ENCODE measurements around the gene SPATA13.
A peak's percentile ranks its signal among the peaks of the same experiment; 100 is the strongest.

Gene SPATA13

GRCh38 chr13:24129914-24130774 is 30.4 kb upstream of the SPATA13 start:
- TF ChIP-seq CTCF (conservative IDR thresholded peaks at IDR 0.05; ENCODE audit: low read length): no peak
- no peak overlapping the region for H3K4me3 ChIP-seq (ENCODE audit: low read length)
- peak; percentile 11 for DNase-seq (ENCODE audit: low read depth)

DNA sequence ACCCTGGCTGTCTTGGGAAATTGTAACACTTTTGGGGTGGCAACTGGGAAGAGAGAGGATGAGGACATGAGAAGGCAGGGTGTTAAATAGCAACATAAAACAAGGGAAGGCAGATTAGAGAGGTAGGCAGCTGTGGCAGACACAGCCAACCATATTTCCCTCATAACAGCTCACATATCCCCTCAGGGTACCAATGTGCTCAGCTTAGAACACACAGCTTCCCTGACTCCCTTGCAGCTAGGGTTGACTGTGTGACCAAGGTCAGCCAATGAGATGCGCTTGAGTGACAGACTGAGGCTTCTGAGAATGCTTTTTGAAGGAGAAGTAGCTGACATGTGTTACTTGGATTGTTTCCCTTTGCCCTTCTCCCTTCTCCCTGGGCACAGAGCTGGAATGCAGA is 28.8 kb upstream of the SPATA13 start:
- DNase-seq (ENCODE audit: low read depth): no peak
- no peak overlapping the region for H3K4me3 ChIP-seq (ENCODE audit: low read length)
- TF ChIP-seq CTCF (conservative IDR thresholded peaks at IDR 0.05; ENCODE audit: low read length): no peak

- DNase-seq (ENCODE audit: low read depth): no peak
These were observed 27.3 kb upstream of the SPATA13 start for GRCh38 chr13:24133021-24133795.

DNA sequence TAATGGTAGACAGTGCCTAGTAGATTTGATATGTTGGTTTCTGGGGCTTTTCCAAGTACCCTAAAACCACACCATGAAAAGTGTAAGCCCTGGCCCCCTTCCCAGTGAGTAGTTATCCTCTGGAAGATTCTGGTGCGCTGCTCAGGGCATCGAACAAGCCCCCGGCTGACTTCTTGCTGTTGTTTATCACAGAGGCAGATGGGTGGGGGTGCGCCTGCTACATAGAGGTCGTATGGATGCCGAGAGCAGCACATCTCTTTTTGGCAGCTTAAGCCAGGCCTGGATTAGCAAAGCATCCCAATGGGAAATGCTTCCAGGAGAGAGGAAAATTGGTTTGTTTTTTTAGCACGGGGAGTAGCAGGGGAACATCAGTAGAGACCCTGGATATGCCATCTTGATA is 26.3 kb upstream of the SPATA13 start:
- TF ChIP-seq CTCF (conservative IDR thresholded peaks at IDR 0.05; ENCODE audit: low read length): no peak
- DNase-seq (ENCODE audit: low read depth): no peak
- H3K4me3 ChIP-seq (ENCODE audit: low read length): no peak overlapping the region

More at GRCh38 chr13:24133021-24133795, 27.3 kb upstream of the SPATA13 start:
- TF ChIP-seq CTCF (conservative IDR thresholded peaks at IDR 0.05; ENCODE audit: low read length): no peak
- no peak overlapping the region for H3K4me3 ChIP-seq (ENCODE audit: low read length)

DNA sequence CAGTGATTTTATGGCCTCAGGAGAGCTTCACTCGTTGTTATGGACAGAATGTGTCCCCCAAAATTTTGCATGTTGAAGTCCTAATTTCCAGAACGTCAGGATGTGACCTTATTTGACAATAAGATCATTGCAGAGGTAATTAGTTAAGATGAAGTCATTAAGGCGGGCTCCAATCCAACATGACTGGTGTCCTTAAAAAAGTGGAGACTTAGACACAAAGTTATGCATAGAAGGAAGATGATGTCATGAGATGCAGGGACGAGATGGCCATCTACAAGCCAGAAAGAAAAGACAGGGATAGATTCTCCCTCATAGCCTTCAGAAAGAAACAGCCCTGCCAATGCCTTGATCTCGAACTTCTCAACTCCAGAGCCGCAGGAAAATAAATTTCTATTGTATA is 25.8 kb upstream of the SPATA13 start:
- H3K4me3 ChIP-seq (ENCODE audit: low read length): no peak overlapping the region
- DNase-seq (ENCODE audit: low read depth): peak; percentile 12
- TF ChIP-seq CTCF (conservative IDR thresholded peaks at IDR 0.05; ENCODE audit: low read length): no peak

DNA sequence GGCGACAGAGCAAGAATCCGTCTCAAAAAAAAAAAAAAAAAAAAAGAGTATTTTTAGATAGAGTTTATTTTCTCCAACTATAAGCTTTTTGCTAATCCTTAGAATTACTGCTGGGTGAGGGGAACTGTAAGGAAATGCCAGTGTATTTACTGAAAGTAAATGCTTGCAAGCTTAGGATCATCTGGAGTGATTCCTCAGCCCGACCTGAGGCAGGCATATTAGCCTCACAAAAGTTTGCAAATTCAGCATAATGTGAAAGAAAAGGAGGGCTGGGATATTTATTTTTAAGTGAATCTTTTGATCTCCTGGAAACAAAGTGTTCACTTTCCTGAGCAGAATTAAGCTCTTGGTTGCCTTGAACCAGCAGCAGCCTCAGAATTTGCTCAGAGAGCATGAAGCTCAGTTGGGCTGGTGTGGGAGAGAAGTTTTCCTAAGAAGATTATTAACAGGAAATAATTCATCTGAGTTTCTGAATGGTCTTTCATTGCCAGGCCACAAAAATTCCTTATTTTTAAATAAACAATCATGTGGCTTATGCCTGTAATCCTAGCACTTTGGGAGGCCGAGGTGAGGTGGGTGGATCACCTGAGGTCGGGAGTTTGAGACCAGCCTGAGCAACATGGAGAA is 24.7 kb upstream of the SPATA13 start:
- no peak overlapping the region for H3K4me3 ChIP-seq (ENCODE audit: low read length)
- TF ChIP-seq CTCF (conservative IDR thresholded peaks at IDR 0.05; ENCODE audit: low read length): no peak
- peak; percentile 53 for DNase-seq (ENCODE audit: low read depth)

All from AG10803 (cell line).